ENCODE results near the gene TEX19.

TEX19 gene

DNA sequence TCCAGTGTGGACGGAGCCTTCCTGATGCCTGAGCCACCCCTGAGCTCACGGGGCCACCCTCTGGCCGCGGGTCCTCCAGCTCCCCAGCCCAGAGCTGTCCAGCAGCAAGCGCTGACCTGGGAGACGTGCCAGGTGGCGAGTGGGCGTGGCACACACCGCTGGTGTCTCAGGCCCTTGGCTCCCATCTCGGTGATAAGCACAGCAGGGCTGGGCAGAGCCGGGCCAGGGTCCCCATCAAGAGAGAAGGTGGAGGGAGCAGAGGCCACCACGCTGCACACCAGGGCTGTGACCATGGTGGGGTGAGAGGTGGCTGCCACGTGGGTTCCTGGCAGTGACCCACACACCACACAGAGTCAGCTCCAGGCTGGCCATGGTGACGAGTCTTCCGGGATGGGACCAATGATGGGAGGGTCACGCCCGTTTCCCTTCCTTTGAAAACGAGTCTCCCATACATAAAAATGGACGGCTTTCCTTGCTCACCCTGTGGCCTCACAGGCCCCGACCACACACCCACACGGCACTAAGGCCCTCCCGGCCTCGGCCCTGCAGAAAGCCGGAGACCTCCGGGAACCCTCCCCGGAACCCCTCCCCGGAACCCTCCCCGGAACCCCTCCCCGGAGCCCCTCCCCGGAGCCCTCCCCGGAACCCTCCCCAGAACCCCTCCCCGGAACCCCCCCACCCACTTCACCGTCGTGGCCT, 29.3 kb downstream of the TEX19 start:
- DNase-seq (ENCODE audit: low read depth): no peak
- H3K4me3 ChIP-seq (ENCODE audit: low read depth, low read length): no peak overlapping the region
- TF ChIP-seq, protein P1, sequence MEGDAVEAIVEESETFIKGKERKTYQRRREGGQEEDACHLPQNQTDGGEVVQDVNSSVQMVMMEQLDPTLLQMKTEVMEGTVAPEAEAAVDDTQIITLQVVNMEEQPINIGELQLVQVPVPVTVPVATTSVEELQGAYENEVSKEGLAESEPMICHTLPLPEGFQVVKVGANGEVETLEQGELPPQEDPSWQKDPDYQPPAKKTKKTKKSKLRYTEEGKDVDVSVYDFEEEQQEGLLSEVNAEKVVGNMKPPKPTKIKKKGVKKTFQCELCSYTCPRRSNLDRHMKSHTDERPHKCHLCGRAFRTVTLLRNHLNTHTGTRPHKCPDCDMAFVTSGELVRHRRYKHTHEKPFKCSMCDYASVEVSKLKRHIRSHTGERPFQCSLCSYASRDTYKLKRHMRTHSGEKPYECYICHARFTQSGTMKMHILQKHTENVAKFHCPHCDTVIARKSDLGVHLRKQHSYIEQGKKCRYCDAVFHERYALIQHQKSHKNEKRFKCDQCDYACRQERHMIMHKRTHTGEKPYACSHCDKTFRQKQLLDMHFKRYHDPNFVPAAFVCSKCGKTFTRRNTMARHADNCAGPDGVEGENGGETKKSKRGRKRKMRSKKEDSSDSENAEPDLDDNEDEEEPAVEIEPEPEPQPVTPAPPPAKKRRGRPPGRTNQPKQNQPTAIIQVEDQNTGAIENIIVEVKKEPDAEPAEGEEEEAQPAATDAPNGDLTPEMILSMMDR (IDR thresholded peaks at IDR 0.05; ENCODE audit: low read depth, low read length, missing control alignments): no peak
- in situ Hi-C loops (cut with HindIII; ENCODE audit: low sequenced_read_pairs): no loop called here

GRCh38 chr17:82388922-82389283, 29.9 kb downstream of the TEX19 start:
- H3K4me3 ChIP-seq (ENCODE audit: low read depth, low read length): no peak overlapping the region
- in situ Hi-C loops (cut with HindIII; ENCODE audit: low sequenced_read_pairs): no loop called here
- TF ChIP-seq, protein P1 (IDR thresholded peaks at IDR 0.05; ENCODE audit: low read depth, low read length, missing control alignments): no peak
- DNase-seq (ENCODE audit: low read depth): no peak

GRCh38 chr17:82389379-82389778, 30.3 kb downstream of the TEX19 start:
- TF ChIP-seq, protein P1 (IDR thresholded peaks at IDR 0.05; ENCODE audit: low read depth, low read length, missing control alignments): no peak
- in situ Hi-C loops (cut with HindIII; ENCODE audit: low sequenced_read_pairs): no loop called here
- H3K4me3 ChIP-seq (ENCODE audit: low read depth, low read length): no peak overlapping the region
- no peak for DNase-seq (ENCODE audit: low read depth)

GRCh38 chr17:82390015-82390859, 31.2 kb downstream of the TEX19 start:
- no peak overlapping the region for H3K4me3 ChIP-seq (ENCODE audit: low read depth, low read length)
- no peak for DNase-seq (ENCODE audit: low read depth)
- TF ChIP-seq, protein P1 (IDR thresholded peaks at IDR 0.05; ENCODE audit: low read depth, low read length, missing control alignments): no peak
- in situ Hi-C loops (cut with HindIII; ENCODE audit: low sequenced_read_pairs): no loop called here

DNA sequence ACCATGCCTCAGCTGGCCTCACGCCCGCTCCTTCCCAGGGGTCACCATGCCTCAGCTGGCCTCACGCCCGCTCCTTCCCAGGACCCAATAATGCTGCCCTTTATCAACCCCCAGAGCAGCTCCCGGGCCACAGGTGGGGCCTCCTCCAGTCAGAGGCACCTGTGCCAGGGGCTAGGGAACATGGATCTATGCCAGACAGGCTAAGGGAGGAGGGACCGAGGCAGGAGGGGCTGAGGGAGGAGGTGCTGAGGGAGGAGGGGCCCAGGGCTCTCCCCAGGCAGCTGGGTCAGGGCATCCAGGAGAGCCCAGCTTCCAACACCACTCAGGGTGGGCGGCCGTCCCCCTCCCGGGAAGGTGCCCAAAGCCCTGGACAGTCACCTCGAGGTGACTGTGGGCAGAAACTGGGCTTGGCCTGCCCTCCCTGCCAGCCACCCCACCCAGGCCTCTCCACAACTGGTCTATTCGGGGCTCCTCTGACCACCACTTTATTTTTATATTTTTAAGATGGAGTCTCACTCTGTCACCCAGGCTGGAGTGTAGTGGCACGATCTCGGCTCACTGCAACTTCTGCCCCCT, 31.9 kb downstream of the TEX19 start:
- TF ChIP-seq, protein P1 (IDR thresholded peaks at IDR 0.05; ENCODE audit: low read depth, low read length, missing control alignments): no peak
- DNase-seq (ENCODE audit: low read depth): no peak
- H3K4me3 ChIP-seq (ENCODE audit: low read depth, low read length): no peak overlapping the region
- in situ Hi-C loops (cut with HindIII; ENCODE audit: low sequenced_read_pairs): no loop called here

DNA sequence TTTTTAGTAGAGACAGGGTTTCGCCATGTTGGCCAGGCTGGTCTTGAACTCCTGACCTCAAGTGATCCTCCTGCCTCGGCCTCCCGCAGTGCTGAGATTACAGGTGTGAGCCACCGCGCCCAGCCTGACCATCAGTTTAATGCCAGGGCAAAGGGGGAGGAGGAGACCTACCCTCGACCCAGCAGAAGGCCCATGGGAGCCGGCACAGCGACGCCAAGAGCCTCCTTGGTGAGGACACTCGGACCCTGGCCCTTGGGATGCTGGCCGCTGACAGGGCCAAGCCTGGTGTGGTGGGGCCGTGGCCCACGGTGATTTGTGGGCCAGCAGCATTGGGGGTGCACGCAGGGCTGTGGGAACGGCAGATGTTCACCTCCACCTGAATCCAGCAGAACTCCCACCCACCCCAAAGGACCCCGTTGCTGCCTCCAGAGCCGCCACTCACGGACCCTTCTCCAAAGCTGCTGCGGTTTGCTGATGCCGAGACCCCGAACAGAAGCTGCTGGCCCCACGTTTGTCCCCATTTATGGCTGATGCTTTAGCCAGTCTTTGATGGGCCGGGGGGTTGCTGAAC, 32.5 kb downstream of the TEX19 start:
- no peak for DNase-seq (ENCODE audit: low read depth)
- in situ Hi-C loops (cut with HindIII; ENCODE audit: low sequenced_read_pairs): no loop called here
- no peak overlapping the region for H3K4me3 ChIP-seq (ENCODE audit: low read depth, low read length)
- TF ChIP-seq, protein P1 (IDR thresholded peaks at IDR 0.05; ENCODE audit: low read depth, low read length, missing control alignments): no peak

Measured in astrocyte of the cerebellum (primary cell).